Gastrocnemius medialis (tissue), 4 donors: ENCODE measurements around the gene SMARCD3. TPM values are rescaled to one million over a fixed set of nuclear protein-coding genes. Genes with fewer than 3 reads are reported as not detected.

Experiments
- ATAC-seq, 2 donors: fragments of 150-250 bp; one replicate each; pipeline ENCODE4 v1.9.1; 2016
- DNase-seq, 2 donors: peaks; one replicate each; pipeline ENCODE4 v3.0.0-alpha.2; 2019
- H3K27ac ChIP-seq, 4 donors: fragments of 200-600 bp; sonication (generic); 1 replicate in 1 of 4; 2 replicates in 3 of 4; pipeline ENCODE4 v1.5.1; 2016 to 2018; ENCODE audit warnings: mild to moderate bottlenecking in 2 of 4, moderate library complexity in 1 of 4
- H3K27me3 ChIP-seq, 3 donors: fragments of 200-600 bp; sonication (generic) in 2 of 3; 1 replicate in 1 of 3; 2 replicates in 2 of 3; pipeline versions ENCODE4 v1.5.1 to v1.6.0; 2016 to 2019; ENCODE audit warnings: mild to moderate bottlenecking in 1 of 3, moderate library complexity in 1 of 3
- H3K36me3 ChIP-seq, 2 donors: fragments of 200-600 bp; sonication (generic) in 1 of 2; one replicate each; pipeline ENCODE4 v1.5.1; 2017 to 2018
- H3K4me1 ChIP-seq, 2 donors: fragments of 200-600 bp; sonication (generic) in 1 of 2; one replicate each; pipeline ENCODE4 v1.5.1; 2016 to 2017; ENCODE audit warnings: mild to moderate bottlenecking in 2 of 2
- H3K4me3 ChIP-seq, 4 donors: fragments of 200-600 bp; sonication (generic) in 3 of 4; 1 replicate in 1 of 4; 2 replicates in 3 of 4; pipeline ENCODE4 v1.5.1; 2016 to 2019; ENCODE audit warnings: mild to moderate bottlenecking in 2 of 4
- H3K9me3 ChIP-seq, 3 donors: fragments of 200-600 bp; sonication (generic) in 2 of 3; 1 replicate in 1 of 3; 2 replicates in 2 of 3; pipeline ENCODE4 v1.5.1; 2016 to 2019
- POLR2A ChIP-seq, 2 donors: fragments of 450-650 bp; IDR thresholded peaks; one replicate each; pipeline ENCODE4 v1.6.1; 2017; ENCODE audit warnings: antibody characterized with exemption in 2 of 2, mild to moderate bottlenecking in 2 of 2, moderate library complexity in 2 of 2
- in situ Hi-C, 4 donors: fragments of 200-750 bp; cut with MboI; loops; one replicate each; pipeline versions ENCODE4 v1.15.0 to v1.8.0; 2017; ENCODE audit warnings: low sequenced_read_pairs in 4 of 4
- intact Hi-C: fragments of 100-400 bp; cut with DNase I; formaldehyde crosslinking; loops from one replicate; pipeline ENCODE4 v1.15.1; 2023; ENCODE audit warnings: low total_unique reads
- total RNA-seq, 4 donors: library from RNA; depleted of rRNA; stranded (reverse); fragments of >200 nt; gene quantifications; one replicate each; pipeline versions ENCODE4 v1.1.0 to v1.2.3, GENCODE V29; 2016
- TF ChIP-seq, protein P1 (sequence below), 5 experiments: fragments of 450-650 bp in 3 of 5; fragments of 200-600 bp in 2 of 5; sonication (generic) in 2 of 5; IDR thresholded peaks in 4 of 5; conservative IDR thresholded peaks in 1 of 5; 1 replicate in 4 of 5; 2 replicates in 1 of 5; pipeline ENCODE4 v1.5.1; 2016 to 2019; ENCODE audit warnings: antibody characterized with exemption in 5 of 5, mild to moderate bottlenecking in 3 of 5, moderate library complexity in 3 of 5

The SMARCD3 gene
- total RNA-seq, 4 donors from 2014 or later = 41.8 to 103 (median 75.4) TPM

DNA sequence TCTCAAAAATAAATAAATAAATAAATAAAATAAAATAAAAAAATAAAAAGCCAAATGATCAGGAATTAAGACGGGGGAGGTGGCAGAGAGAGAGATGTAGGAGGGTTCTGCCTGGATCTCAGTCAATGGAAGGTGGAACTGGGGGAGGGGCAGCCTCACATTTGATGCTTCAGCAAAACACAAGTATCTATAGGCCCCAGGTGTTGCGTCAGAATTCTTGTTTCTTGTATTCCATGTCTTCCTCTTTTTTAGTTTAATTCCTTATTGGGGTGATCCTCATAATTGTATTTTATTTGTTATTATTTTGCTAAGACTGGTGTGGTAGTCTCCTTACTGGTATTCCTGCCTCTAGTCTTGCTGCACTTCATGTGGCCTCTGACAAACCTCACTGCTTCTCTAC is 41.4 kb upstream of the SMARCD3 start:
- Histone ChIP-seq H3K9me3 (no peaks in the 10 kb centered on the region), H3K27ac (no peak overlapping the region), H3K36me3 (no peaks in the 10 kb centered on the region), H3K4me1 (no peaks in the 10 kb centered on the region), H3K4me3 (no peak overlapping the region), H3K27me3 (no peaks in the 10 kb centered on the region)
- TF ChIP-seq POLR2A (IDR thresholded peaks at IDR 0.05) = no peak
- TF ChIP-seq, protein P1, sequence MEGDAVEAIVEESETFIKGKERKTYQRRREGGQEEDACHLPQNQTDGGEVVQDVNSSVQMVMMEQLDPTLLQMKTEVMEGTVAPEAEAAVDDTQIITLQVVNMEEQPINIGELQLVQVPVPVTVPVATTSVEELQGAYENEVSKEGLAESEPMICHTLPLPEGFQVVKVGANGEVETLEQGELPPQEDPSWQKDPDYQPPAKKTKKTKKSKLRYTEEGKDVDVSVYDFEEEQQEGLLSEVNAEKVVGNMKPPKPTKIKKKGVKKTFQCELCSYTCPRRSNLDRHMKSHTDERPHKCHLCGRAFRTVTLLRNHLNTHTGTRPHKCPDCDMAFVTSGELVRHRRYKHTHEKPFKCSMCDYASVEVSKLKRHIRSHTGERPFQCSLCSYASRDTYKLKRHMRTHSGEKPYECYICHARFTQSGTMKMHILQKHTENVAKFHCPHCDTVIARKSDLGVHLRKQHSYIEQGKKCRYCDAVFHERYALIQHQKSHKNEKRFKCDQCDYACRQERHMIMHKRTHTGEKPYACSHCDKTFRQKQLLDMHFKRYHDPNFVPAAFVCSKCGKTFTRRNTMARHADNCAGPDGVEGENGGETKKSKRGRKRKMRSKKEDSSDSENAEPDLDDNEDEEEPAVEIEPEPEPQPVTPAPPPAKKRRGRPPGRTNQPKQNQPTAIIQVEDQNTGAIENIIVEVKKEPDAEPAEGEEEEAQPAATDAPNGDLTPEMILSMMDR (IDR thresholded peaks at IDR 0.05 in 4 of 5, conservative IDR thresholded peaks at IDR 0.05 in 1 of 5) = no peak
- no peak for DNase-seq
- ATAC-seq = no peak
- in situ Hi-C loops (no loop called here), intact Hi-C loops (no loop called here)

DNA sequence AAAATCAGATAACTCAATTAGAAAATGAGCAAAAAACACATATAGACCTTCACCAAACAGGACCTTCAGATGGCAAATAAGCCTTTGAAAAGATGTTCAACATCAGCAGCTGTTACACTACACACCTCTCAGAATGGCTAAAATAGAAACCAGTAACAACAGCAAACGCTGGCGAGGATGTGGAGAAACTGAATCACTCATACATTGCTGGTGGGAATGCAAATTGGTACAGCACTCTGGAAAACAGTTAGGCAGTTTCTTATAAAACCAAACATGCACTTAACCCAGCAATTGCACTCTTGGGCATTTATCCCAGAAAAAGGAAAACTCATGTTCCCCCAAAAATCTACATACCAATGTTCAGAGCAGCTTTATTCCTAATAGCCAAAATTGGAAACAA is 37.7 kb upstream of the SMARCD3 start:
- H3K36me3 ChIP-seq = no peaks in the 10 kb centered on the region
- no peak overlapping the region for H3K4me3 ChIP-seq
- DNase-seq (no peak), ATAC-seq (no peak)
- no peaks in the 10 kb centered on the region for H3K27me3 ChIP-seq
- intact Hi-C loops = no loop called here
- in situ Hi-C loops = no loop called here
- H3K27ac ChIP-seq = no peak overlapping the region
- peaks cover 0 to under 1% of the 10 kb centered on the region in 2 donors for H3K4me1 ChIP-seq
- TF ChIP-seq, protein P1 (IDR thresholded peaks at IDR 0.05 in 4 of 5, conservative IDR thresholded peaks at IDR 0.05 in 1 of 5) = no peak
- no peak for TF ChIP-seq POLR2A (IDR thresholded peaks at IDR 0.05)
- H3K9me3 ChIP-seq = no peaks in the 10 kb centered on the region

DNA sequence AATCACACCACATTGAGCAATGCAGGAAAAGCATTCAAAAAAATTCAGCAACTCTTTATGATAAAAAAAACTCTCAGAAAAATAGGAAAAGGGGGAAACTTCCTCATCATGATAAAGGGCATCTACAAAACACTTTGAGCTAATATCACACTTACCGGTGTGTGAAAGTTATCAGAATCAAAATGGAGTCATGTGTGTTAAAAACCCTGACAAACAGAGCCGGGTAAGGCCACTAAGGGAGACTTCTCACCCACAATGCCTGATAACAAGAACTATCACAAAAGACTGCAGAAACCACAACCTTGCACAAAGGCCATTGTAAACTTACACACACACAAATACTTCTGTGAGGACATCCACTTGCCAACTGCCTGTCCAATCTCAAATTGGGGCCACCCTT is 34.8 kb upstream of the SMARCD3 start:
- Histone ChIP-seq H3K36me3 (no peaks in the 10 kb centered on the region), H3K4me3 (no peak overlapping the region), H3K4me1 (peaks cover 4 to 5% of the 10 kb centered on the region in 2 donors), H3K27me3 (no peaks in the 10 kb centered on the region), H3K9me3 (no peaks in the 10 kb centered on the region), H3K27ac (no peak overlapping the region)
- intact Hi-C loops (no loop called here), in situ Hi-C loops (no loop called here)
- TF ChIP-seq POLR2A (IDR thresholded peaks at IDR 0.05) = no peak
- TF ChIP-seq, protein P1 (IDR thresholded peaks at IDR 0.05 in 4 of 5, conservative IDR thresholded peaks at IDR 0.05 in 1 of 5) = no peak
- no peak for DNase-seq
- no peak for ATAC-seq

DNA sequence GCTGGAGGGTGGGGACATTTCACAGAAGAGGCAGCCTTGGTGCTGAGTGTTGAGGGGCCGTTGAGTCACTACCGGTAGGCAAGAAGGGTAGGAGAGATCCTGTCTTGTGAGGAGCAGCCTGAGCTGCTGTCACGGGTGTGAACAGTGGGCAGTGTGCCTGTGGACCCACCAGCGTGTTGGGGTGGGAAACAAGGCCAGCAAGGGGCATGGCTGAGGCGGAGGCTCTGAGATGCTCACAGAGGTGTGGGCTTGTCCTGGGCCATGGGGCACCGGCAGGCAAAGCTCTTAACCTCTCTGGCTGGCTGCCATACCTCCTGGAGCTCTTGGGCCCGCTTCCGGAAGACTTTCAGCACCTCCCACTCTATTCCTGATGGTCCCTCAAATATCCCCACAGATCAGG is 33.6 kb upstream of the SMARCD3 start:
- no peaks in the 10 kb centered on the region for H3K9me3 ChIP-seq
- TF ChIP-seq, protein P1 (IDR thresholded peaks at IDR 0.05 in 4 of 5, conservative IDR thresholded peaks at IDR 0.05 in 1 of 5) = no peak
- no peak for TF ChIP-seq POLR2A (IDR thresholded peaks at IDR 0.05)
- in situ Hi-C loops = no loop called here
- H3K27ac ChIP-seq = no peak overlapping the region
- peaks cover 5 to 10% of the 10 kb centered on the region in 2 donors for H3K4me1 ChIP-seq
- H3K27me3 ChIP-seq = no peaks in the 10 kb centered on the region
- no peaks in the 10 kb centered on the region for H3K36me3 ChIP-seq
- intact Hi-C loops = no loop called here
- no peak for DNase-seq
- no peak overlapping the region for H3K4me3 ChIP-seq
- ATAC-seq = no peak

DNA sequence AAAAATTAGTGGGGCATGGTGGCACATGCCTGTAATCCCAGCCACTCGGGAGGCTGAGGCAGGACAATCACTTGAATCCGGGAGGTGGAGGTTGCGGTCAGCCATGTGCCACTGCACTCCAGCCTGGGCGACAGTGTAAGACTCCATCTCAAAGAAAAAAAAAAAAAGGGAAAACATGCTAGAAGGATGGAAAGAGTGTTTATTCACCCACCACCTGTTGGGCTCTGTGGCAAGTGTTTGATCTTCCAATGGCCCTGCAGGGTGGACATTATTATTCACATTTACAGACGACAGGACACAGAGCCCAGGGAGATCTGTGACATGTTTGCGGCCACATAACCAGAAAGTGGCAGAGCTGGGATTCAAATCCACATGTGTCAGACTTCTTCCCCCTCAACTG is 33.2 kb upstream of the SMARCD3 start:
- Histone ChIP-seq H3K36me3 (no peaks in the 10 kb centered on the region), H3K27ac (no peak overlapping the region), H3K9me3 (no peaks in the 10 kb centered on the region), H3K4me3 (no peak overlapping the region), H3K4me1 (peaks cover 5 to 10% of the 10 kb centered on the region in 2 donors), H3K27me3 (no peaks in the 10 kb centered on the region)
- in situ Hi-C loops (no loop called here), intact Hi-C loops (no loop called here)
- no peak for TF ChIP-seq POLR2A (IDR thresholded peaks at IDR 0.05)
- TF ChIP-seq, protein P1 (IDR thresholded peaks at IDR 0.05 in 4 of 5, conservative IDR thresholded peaks at IDR 0.05 in 1 of 5) = no peak
- ATAC-seq = no peak
- DNase-seq = no peak
